SJSA1 (cell line): ENCODE data around the gene MAP3K20. TPM values are rescaled to one million over a fixed set of nuclear protein-coding genes. Genes with fewer than 3 reads are reported as not detected.
A peak's percentile ranks its signal among the peaks of the same experiment; 100 is the strongest.
"Not testable (repeated sequence)": the region's sequence is repeated elsewhere in the genome, so short reads cannot be mapped to it uniquely, and the experiment has no call there.

Source experiments
- DNase-seq, 2 experiments: peaks; one replicate each; pipeline ENCODE4 v3.0.0-alpha.2; 2015 to 2020; ENCODE audit warnings: low spot score in 2 of 2, low read depth in 1 of 2
- H3K27ac ChIP-seq: fragments of 250-450 bp; sonication (Bioruptor Pico); 2 replicates; pipeline ENCODE4 v1.5.1; 2020; ENCODE audit warnings: mild to moderate bottlenecking, moderate library complexity
- H3K27me3 ChIP-seq: fragments of 250-450 bp; sonication (Bioruptor Pico); replicated peaks from 2 replicates; pipeline ENCODE4 v1.5.1; 2020; ENCODE audit warnings: mild to moderate bottlenecking, moderate library complexity
- H3K36me3 ChIP-seq: fragments of 250-450 bp; sonication (Bioruptor Pico); 2 replicates; pipeline ENCODE4 v1.5.1; 2020; ENCODE audit warnings: mild to moderate bottlenecking
- H3K4me1 ChIP-seq: fragments of 250-450 bp; sonication (Bioruptor Pico); replicated peaks from 2 replicates; pipeline ENCODE4 v1.6.1; 2021; ENCODE audit warnings: mild to moderate bottlenecking
- H3K4me3 ChIP-seq: fragments of 250-450 bp; sonication (Bioruptor Pico); 2 replicates; pipeline ENCODE4 v1.5.1; 2020; ENCODE audit warnings: mild to moderate bottlenecking
- H3K9me3 ChIP-seq: fragments of 250-450 bp; sonication (Bioruptor Pico); replicated peaks from 2 replicates; pipeline ENCODE4 v1.5.1; 2020; ENCODE audit warnings: mild to moderate bottlenecking
- total RNA-seq: library from RNA; depleted of rRNA; stranded (reverse); fragments of >200 nt; shearing (Covaris generic); gene quantifications from 2 replicates; pipeline ENCODE4 v1.2.3, GENCODE V29; 2014

MAP3K20 gene
- total RNA-seq, 1 experiment from 2014 or later, result 95.7 TPM

- no peaks in the 10 kb centered on the region for H3K27me3 ChIP-seq
- peaks cover 25% of the 10 kb centered on the region; the same call in 1 of the 2 replicates for H3K36me3 ChIP-seq
- H3K9me3 ChIP-seq, result no peaks in the 10 kb centered on the region
- no peak overlapping the region for H3K4me3 ChIP-seq
- peak overlapping the region; percentile 33 for H3K27ac ChIP-seq
- peaks cover 48% of the 10 kb centered on the region for H3K4me1 ChIP-seq
- DNase-seq, result peak in 1 of 2 experiments; percentile 50
Observed at GRCh38 chr2:173151671-173152401, 76.2 kb downstream of the MAP3K20 start.

GRCh38 chr2:173153301-173153885, 77.7 kb downstream of the MAP3K20 start:
- no peak for DNase-seq
- Histone ChIP-seq H3K4me1 (peaks cover 43% of the 10 kb centered on the region), H3K9me3 (no peaks in the 10 kb centered on the region), H3K27me3 (no peaks in the 10 kb centered on the region), H3K27ac (no peak overlapping the region), H3K4me3 (no peak overlapping the region), H3K36me3 (peaks cover 26% of the 10 kb centered on the region; the same call in 1 of the 2 replicates)

- H3K9me3 ChIP-seq, result no peaks in the 10 kb centered on the region
- no peak overlapping the region for H3K4me3 ChIP-seq
- peaks cover 26% of the 10 kb centered on the region; the same call in 1 of the 2 replicates for H3K36me3 ChIP-seq
- no peak for DNase-seq
- H3K27ac ChIP-seq, result no peak overlapping the region
- H3K4me1 ChIP-seq, result peaks cover 8% of the 10 kb centered on the region; the same call in 1 of the 2 replicates
- H3K27me3 ChIP-seq, result no peaks in the 10 kb centered on the region
Observed at GRCh38 chr2:173157676-173158293, 82.1 kb downstream of the MAP3K20 start.

- DNase-seq, result no peak
- Histone ChIP-seq H3K27me3 (no peaks in the 10 kb centered on the region), H3K27ac (no peak overlapping the region), H3K4me3 (no peak overlapping the region), H3K36me3 (peaks cover 22% of the 10 kb centered on the region; the same call in 1 of the 2 replicates), H3K9me3 (no peaks in the 10 kb centered on the region), H3K4me1 (peaks cover 12% of the 10 kb centered on the region)
Observed at GRCh38 chr2:173159791-173160463, 84.3 kb downstream of the MAP3K20 start.

- Histone ChIP-seq H3K36me3 (peaks cover 18% of the 10 kb centered on the region; the same call in 1 of the 2 replicates), H3K27ac (no peak overlapping the region), H3K4me3 (no peak overlapping the region), H3K9me3 (no peaks in the 10 kb centered on the region), H3K27me3 (no peaks in the 10 kb centered on the region), H3K4me1 (peaks cover 19% of the 10 kb centered on the region)
- DNase-seq, result no peak
Observed at GRCh38 chr2:173160618-173161017, 85.0 kb downstream of the MAP3K20 start.

GRCh38 chr2:173161040-173161439, 85.4 kb downstream of the MAP3K20 start:
- H3K36me3 ChIP-seq, result peaks cover 15% of the 10 kb centered on the region; the same call in 1 of the 2 replicates
- no peaks in the 10 kb centered on the region for H3K9me3 ChIP-seq
- H3K4me3 ChIP-seq, result no peak overlapping the region
- DNase-seq, result no peak
- H3K4me1 ChIP-seq, result peaks cover 23% of the 10 kb centered on the region
- no peaks in the 10 kb centered on the region for H3K27me3 ChIP-seq
- H3K27ac ChIP-seq, result no peak overlapping the region

- Histone ChIP-seq H3K4me1 (peaks cover 24% of the 10 kb centered on the region), H3K27me3 (no peaks in the 10 kb centered on the region), H3K27ac (no peak overlapping the region), H3K36me3 (peaks cover 10% of the 10 kb centered on the region; the same call in 1 of the 2 replicates), H3K9me3 (no peaks in the 10 kb centered on the region), H3K4me3 (no peak overlapping the region)
- no peak for DNase-seq
Observed at GRCh38 chr2:173161507-173161906, 85.9 kb downstream of the MAP3K20 start.

GRCh38 chr2:173163357-173163756, 87.7 kb downstream of the MAP3K20 start:
- H3K9me3 ChIP-seq, H3K4me3 ChIP-seq, DNase-seq, H3K36me3 ChIP-seq, H3K27me3 ChIP-seq, H3K27ac ChIP-seq: not testable (repeated sequence)
- peaks cover 24% of the 10 kb centered on the region for H3K4me1 ChIP-seq

GRCh38 chr2:173164396-173164795, 88.8 kb downstream of the MAP3K20 start:
- peaks cover 24% of the 10 kb centered on the region for H3K4me1 ChIP-seq
- H3K9me3 ChIP-seq, result no peaks in the 10 kb centered on the region
- no peaks in the 10 kb centered on the region for H3K27me3 ChIP-seq
- DNase-seq, result no peak
- no peak overlapping the region for H3K4me3 ChIP-seq
- no peak overlapping the region for H3K27ac ChIP-seq
- peaks cover 7% of the 10 kb centered on the region; the same call in 1 of the 2 replicates for H3K36me3 ChIP-seq

- H3K4me3 ChIP-seq, result no peak overlapping the region
- H3K4me1 ChIP-seq, result peaks cover 20% of the 10 kb centered on the region
- no peaks in the 10 kb centered on the region for H3K9me3 ChIP-seq
- peaks cover 13% of the 10 kb centered on the region for H3K36me3 ChIP-seq
- H3K27ac ChIP-seq, result no peak overlapping the region
- DNase-seq, result no peak
- H3K27me3 ChIP-seq, result no peaks in the 10 kb centered on the region
Observed at GRCh38 chr2:173165443-173166238, 90.0 kb downstream of the MAP3K20 start.

GRCh38 chr2:173171321-173171720, 95.7 kb downstream of the MAP3K20 start:
- Histone ChIP-seq H3K27me3 (no peaks in the 10 kb centered on the region), H3K4me1 (peaks cover 9% of the 10 kb centered on the region), H3K9me3 (no peaks in the 10 kb centered on the region), H3K27ac (no peak overlapping the region), H3K4me3 (no peak overlapping the region), H3K36me3 (peaks cover 6% of the 10 kb centered on the region; the same call in 1 of the 2 replicates)
- no peak for DNase-seq

GRCh38 chr2:173171924-173172643, 96.4 kb downstream of the MAP3K20 start:
- Histone ChIP-seq H3K4me3 (no peak overlapping the region), H3K36me3 (peaks cover 6% of the 10 kb centered on the region; the same call in 1 of the 2 replicates), H3K27ac (no peak overlapping the region), H3K9me3 (no peaks in the 10 kb centered on the region), H3K27me3 (no peaks in the 10 kb centered on the region), H3K4me1 (peaks cover 9% of the 10 kb centered on the region)
- no peak for DNase-seq
